Body of pancreas (tissue), 4 donors: Measurements from ENCODE around the gene CRACDL.

Source experiments
- POLR2A ChIP-seq, 3 donors: fragments of 450-650 bp; IDR thresholded peaks; one replicate each; pipeline ENCODE4 v1.6.1; 2016; ENCODE audit warnings: antibody characterized with exemption in 3 of 3, mild to moderate bottlenecking in 2 of 3
- TF ChIP-seq, protein P1 (sequence below), 7 experiments: fragments of 450-650 bp in 4 of 7; fragments of 200-600 bp in 3 of 7; sonication (generic) in 3 of 7; IDR thresholded peaks; one replicate each; pipeline ENCODE4 v1.5.1; 2016 to 2019; ENCODE audit warnings: antibody characterized with exemption in 7 of 7

DNA sequence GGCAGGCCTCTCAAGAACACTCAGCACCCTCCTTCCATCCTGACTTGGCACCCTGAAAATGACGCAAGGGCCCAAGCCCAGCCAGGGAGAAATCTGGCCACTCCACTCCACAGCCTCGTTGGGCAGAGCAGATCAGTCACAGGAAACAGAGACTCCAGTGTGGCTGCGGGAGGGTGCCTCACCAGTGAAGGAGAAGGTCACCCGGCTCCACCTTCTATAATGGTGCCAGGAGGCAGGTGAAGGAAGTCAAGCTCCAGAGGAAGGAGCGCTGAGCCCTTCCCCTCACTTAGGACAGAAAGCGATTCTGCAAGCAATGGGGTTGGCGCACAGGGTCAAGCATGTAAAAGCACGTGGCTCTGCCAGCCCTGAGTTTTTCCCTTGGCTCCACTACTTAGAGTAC is 35.3 kb downstream of the CRACDL start:
- TF ChIP-seq, protein P1, sequence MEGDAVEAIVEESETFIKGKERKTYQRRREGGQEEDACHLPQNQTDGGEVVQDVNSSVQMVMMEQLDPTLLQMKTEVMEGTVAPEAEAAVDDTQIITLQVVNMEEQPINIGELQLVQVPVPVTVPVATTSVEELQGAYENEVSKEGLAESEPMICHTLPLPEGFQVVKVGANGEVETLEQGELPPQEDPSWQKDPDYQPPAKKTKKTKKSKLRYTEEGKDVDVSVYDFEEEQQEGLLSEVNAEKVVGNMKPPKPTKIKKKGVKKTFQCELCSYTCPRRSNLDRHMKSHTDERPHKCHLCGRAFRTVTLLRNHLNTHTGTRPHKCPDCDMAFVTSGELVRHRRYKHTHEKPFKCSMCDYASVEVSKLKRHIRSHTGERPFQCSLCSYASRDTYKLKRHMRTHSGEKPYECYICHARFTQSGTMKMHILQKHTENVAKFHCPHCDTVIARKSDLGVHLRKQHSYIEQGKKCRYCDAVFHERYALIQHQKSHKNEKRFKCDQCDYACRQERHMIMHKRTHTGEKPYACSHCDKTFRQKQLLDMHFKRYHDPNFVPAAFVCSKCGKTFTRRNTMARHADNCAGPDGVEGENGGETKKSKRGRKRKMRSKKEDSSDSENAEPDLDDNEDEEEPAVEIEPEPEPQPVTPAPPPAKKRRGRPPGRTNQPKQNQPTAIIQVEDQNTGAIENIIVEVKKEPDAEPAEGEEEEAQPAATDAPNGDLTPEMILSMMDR (IDR thresholded peaks at IDR 0.05): no peak
- no peak for TF ChIP-seq POLR2A (IDR thresholded peaks at IDR 0.05)
